ENCODE measurements around the gene ATP6V0C. TPM values are rescaled to one million over a fixed set of nuclear protein-coding genes. Genes with fewer than 3 reads are reported as not detected.

ATP6V0C gene
- 10.4 and 11.9 TPM in 2 replicates for total RNA-seq

DNA sequence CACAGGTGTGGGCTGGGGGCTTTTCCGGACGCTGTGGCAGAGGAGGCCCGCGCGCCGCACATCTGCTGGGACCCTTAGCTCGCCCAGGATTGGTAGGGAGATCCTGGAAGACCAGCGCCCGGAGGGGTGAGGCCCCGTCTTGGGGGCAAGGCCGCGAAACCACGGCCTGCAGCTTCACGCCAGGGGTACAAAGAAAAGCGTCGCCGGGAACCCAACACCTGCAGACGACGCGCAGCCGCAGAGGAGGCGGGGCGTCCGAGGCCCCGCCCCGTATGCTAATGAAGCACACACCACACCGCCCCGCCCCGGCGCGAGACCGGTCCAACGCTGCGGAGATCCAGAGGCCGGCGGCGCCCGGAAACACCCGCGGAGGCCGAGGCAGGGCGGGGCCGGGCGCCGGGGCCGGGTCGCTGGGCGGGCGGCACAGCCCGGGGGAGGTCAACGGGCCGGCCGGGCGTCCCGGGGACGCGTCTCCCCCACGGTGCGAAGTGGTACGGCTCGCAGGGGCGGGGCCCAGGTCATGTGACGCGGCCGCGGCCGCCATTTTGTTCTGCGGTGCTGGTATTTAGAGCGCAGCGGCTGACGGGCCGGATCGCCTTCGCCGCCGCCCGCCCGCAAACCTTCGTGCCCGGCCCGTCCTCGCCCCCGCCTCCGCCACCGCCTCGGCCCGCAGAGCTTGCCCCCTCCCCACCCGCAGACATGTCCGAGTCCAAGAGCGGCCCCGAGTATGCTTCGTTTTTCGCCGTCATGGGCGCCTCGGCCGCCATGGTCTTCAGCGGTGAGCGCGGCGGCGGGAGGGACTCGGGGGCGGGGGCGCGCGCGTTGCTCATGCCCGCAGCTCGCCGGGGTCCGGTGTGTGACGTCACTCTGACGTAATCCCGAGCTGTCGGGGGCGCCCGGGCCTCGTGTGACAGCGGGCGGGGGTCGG is at the start of gene ATP6V0C:
Gene ATP6V0C (plus strand): TSS at position 548 of the 928 bp plus-strand sequence. CDS start 152 bp downstream, at position 700.

DNA sequence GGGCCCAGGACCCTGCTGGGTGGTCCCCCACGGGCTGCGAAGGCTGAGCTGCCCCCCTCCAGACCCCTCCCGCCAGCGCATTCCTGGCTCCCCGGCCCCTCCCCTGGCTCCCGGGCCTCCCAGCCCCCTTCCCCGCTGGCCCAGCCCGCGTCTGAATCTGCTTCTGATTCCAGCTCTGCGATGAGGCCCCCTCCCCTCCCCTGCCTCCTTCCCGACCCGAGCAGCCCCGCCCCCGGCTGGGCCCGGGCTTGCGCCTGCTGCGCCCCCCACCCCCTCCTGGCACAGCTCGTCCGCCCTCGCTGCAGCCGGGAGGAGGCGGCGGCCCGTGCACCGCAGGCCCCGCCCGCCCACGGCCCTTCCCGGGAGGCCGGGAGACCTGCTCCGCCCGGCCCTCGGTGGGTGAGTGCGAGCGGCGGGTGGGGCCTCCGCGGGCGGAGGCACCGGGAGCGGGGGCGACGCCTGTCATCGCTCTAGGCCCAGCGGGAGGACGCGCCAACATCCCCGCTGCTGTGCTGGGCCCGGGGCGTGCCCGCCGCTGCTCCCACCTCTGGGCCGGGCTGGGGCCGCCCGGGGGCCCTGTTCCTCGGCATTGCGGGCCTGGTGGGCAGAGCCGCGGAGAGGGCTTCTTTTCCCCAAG is 42.6 kb upstream of the ATP6V0C start, which contains the start of gene NTN3:
Gene NTN3 (plus strand): TSS at position 282 of the 637 bp plus-strand sequence. CDS start 405 bp downstream, outside the sequence.

DNA sequence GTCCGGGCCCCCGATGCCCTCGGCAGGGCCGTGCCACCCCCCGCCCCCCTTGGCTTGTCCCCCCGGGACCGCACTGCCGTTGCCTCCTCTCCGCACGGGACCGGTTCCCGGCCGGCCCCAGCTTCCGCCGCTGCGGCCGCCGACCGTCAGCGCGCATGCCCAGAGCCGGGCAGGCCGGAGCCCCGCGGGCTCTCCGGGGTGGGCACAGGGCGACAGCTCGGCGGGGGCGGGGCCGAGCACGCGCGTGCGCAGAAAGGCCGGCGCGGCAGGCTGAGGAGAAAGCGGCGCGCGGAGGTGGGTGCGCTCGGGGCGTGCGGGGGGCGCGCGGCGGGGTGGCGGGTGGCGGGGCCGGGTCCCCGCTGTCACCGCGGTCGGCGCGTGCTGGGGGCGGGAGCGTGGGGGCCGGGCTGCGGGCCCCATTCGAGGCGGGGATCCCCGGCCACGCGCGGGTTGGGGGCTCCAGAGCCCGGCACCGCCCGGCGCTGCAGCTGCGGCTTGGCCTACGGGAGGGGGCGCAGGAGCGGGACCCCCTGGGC is 38.8 kb upstream of the ATP6V0C start, which contains the start of gene TBC1D24:
Gene TBC1D24 (plus strand): TSS at position 251 of the 536 bp plus-strand sequence. CDS start 21,022 bp downstream, outside the sequence.

DNA sequence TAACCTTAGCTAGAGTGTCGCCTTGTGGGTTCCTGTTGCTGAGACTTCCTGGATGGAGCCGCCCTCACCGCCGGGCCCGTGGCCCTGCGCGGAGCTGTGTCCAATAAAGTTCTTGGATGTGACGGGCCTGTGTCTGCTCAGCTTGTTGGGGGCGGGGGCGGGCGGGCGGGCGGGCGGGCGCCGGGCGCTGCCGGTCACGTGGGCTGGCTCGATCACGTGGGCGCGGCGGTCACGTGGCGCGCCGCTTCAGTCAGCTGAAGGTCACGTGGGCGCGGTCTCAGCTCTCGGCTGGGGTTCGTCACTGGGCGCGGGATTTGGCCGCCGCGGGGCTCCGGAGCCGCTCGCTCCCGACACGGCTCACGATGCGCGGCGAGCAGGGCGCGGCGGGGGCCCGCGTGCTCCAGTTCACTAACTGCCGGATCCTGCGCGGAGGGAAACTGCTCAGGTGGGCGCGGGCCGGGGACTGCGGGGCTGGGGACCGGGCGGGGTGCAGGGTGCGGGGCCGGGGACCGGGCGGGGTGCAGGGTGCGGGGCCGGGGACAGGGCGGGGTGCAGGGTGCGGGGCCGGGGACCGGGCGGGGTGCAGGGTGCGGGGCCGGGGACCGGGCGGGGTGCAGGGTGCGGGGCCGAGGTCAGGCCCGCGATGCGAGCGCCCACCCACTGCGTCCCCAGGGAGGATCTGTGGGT is 6.5 kb downstream of the ATP6V0C start, which contains the start of gene AMDHD2:
Gene AMDHD2 (plus strand): TSS at position 275 of the 687 bp plus-strand sequence. CDS start 88 bp downstream, at position 363.

DNA sequence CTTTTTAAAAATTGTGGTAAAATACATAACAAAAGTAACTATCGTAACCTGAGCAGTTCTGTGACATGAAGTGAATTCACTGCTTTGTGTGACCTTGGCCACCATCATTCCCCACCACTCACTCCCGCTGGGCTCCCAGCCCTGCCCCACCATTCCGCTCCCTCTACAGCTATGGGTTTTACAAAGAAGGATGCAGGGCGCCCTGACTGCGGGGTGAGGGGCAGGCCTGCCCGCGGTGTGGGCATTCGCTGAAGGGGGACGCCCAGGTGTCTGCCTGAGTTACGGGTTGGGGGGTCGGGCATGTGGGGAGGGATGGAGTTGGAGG is 17.6 kb downstream of the ATP6V0C start, which contains the start of gene CEMP1:
Gene CEMP1 (minus strand): TSS at position 38 of the 325 bp plus-strand sequence. CDS start 335 bp downstream, outside the sequence.

DNA sequence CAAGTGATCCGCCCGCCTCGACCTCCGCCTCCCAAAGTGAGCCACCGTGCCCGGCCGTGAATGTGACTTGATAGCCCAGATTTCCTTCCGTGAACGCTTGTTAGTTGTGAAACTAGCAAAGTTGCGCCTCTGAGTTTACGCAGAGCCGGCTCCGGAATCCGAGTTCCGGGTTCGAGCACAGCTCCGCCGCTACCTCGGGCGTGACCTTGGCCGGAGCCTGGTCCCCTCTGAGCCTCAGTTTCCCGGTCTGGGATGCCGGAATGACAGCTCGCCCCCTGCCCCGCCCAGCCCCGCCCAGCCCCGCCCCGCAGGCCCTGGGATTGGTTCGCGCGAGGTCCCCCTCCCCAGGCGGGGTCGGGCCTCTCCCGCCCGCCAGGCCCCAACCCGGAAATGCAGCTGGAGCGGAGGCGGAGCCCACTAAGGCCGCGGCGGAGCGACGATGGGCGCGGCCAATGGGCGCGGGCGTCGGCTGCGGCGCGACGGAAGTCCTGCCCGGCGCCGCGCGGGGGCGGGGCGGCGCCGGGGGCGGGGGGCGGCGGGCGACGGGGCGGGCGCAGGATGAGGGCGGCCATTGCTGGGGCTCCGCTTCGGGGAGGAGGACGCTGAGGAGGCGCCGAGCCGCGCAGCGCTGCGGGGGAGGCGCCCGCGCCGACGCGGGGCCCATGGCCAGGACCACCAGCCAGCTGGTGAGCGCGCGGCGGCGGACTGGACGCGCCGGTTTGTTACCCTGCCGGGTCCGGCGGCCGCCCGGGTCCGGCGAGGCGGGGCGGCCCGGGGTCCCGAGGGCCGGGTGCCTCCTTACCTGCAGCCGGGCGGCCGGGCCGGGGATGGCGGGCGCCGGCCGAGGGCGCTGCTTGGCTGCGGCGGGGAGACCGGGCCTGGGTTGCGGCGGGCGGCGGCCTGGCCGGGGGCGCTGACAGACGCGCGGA is 24.0 kb downstream of the ATP6V0C start, which contains the start of gene PDPK1:
Gene PDPK1 (plus strand): TSS at position 571 of the 929 bp plus-strand sequence. CDS start 92 bp downstream, at position 663.

Other genes with a start within 250 kb of the ATP6V0C start
- gene RNPS1, start 245.8 kb upstream of the ATP6V0C start, total RNA-seq: 47.2 and 47.3 TPM in 2 replicates
- gene ABCA3, start 173.2 kb upstream of the ATP6V0C start, total RNA-seq: 8.4 and 11.1 TPM in 2 replicates
- 9.5 and 17.3 TPM in 2 replicates for gene CCNF, start 84.5 kb upstream of the ATP6V0C start, total RNA-seq
- gene TEDC2, start 53.8 kb upstream of the ATP6V0C start, total RNA-seq: 2.7 and 6.1 TPM in 2 replicates
- gene NTN3, start 42.7 kb upstream of the ATP6V0C start, total RNA-seq: 0.31 and 0.40 TPM in 2 replicates
- gene TBC1D24, start 38.8 kb upstream of the ATP6V0C start, total RNA-seq: 10.3 and 12.0 TPM in 2 replicates
- gene AMDHD2, start 6.4 kb downstream of the ATP6V0C start, total RNA-seq: 44.6 and 52.2 TPM in 2 replicates
- 0.12 TPM in 1 of 2 replicates, not detected in the other for gene CEMP1, start 17.5 kb downstream of the ATP6V0C start, total RNA-seq
- gene PDPK1, start 24.1 kb downstream of the ATP6V0C start, total RNA-seq: 18.4 and 21.1 TPM in 2 replicates
- 22.5 and 24.8 TPM in 2 replicates for gene KCTD5, start 168.6 kb downstream of the ATP6V0C start, total RNA-seq
- gene PRSS27, start 206.3 kb downstream of the ATP6V0C start, total RNA-seq: 0.56 and 0.92 TPM in 2 replicates
- 41.4 and 47.7 TPM in 2 replicates for gene SRRM2, start 238.7 kb downstream of the ATP6V0C start, total RNA-seq

All from aortic smooth muscle cell (primary cell).